ENCODE data around the gene TAAR1. TPM values are rescaled to one million over a fixed set of nuclear protein-coding genes. Genes with fewer than 3 reads are reported as not detected.
"Not testable (repeated sequence)": the region's sequence is repeated elsewhere in the genome, so short reads cannot be mapped to it uniquely, and the experiment has no call there.

The TAAR1 gene
- not detected for total RNA-seq

- no peak for DNase-seq (ENCODE audit: extremely low spot score in 2 of 2)
- intact Hi-C loops (cut with DNase I), result no loop called here
- no peak for TF ChIP-seq POLR2AphosphoS5 (IDR thresholded peaks at IDR 0.05; ENCODE audit: insufficient read depth in 1 of 2, low read depth in 1 of 2)
- TF ChIP-seq, protein P1, sequence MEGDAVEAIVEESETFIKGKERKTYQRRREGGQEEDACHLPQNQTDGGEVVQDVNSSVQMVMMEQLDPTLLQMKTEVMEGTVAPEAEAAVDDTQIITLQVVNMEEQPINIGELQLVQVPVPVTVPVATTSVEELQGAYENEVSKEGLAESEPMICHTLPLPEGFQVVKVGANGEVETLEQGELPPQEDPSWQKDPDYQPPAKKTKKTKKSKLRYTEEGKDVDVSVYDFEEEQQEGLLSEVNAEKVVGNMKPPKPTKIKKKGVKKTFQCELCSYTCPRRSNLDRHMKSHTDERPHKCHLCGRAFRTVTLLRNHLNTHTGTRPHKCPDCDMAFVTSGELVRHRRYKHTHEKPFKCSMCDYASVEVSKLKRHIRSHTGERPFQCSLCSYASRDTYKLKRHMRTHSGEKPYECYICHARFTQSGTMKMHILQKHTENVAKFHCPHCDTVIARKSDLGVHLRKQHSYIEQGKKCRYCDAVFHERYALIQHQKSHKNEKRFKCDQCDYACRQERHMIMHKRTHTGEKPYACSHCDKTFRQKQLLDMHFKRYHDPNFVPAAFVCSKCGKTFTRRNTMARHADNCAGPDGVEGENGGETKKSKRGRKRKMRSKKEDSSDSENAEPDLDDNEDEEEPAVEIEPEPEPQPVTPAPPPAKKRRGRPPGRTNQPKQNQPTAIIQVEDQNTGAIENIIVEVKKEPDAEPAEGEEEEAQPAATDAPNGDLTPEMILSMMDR (IDR thresholded peaks at IDR 0.05), result no peak
- Histone ChIP-seq H3K9me3 (no peaks in the 10 kb centered on the region), H3K36me3 (no peaks in the 10 kb centered on the region), H3K4me1 (no peaks in the 10 kb centered on the region), H3K27ac (no peak within 1 kb of the TSS), H3K27me3 (no peaks in the 10 kb centered on the region), H3K4me3 (no peak within 1 kb of the TSS)
Measured at GRCh38 chr6:132659082-132659481, at the start of gene TAAR1. TSS of gene TAAR1 (minus strand) at chr6:132659182. CDS start at chr6:132646003, 13,179 bp downstream.

DNA sequence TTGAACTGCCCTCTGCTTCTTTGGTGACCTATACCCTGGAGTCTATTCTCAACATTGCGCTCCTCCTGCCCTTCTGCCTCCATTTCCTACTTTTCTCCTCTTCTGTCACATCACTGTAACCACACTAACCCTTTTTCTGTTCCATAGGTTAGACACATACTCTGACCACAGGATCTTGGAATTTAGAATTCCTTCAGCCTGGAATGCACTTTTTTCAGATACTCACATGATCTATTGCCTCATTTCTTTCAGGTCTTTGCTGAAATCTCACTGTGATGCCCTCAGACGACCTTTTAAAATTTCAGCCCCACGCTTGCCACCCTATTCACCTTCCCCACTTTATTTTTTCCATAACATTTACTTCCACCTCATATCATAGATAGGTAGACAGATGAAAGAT lies 49.8 kb upstream of the TAAR1 start:
- no peaks in the 10 kb centered on the region for H3K36me3 ChIP-seq
- H3K4me3 ChIP-seq, result no peak overlapping the region
- H3K27me3 ChIP-seq, result no peaks in the 10 kb centered on the region
- no peaks in the 10 kb centered on the region for H3K4me1 ChIP-seq
- H3K27ac ChIP-seq, result no peak overlapping the region
- DNase-seq (ENCODE audit: extremely low spot score in 2 of 2), result no peak
- TF ChIP-seq POLR2AphosphoS5 (IDR thresholded peaks at IDR 0.05; ENCODE audit: insufficient read depth in 1 of 2, low read depth in 1 of 2) (no peak), POLR2A (IDR thresholded peaks at IDR 0.05) (no peak)
- TF ChIP-seq, protein P1 (IDR thresholded peaks at IDR 0.05), result no peak
- intact Hi-C loops (cut with DNase I), result no loop called here
- H3K9me3 ChIP-seq, result no peaks in the 10 kb centered on the region

DNA sequence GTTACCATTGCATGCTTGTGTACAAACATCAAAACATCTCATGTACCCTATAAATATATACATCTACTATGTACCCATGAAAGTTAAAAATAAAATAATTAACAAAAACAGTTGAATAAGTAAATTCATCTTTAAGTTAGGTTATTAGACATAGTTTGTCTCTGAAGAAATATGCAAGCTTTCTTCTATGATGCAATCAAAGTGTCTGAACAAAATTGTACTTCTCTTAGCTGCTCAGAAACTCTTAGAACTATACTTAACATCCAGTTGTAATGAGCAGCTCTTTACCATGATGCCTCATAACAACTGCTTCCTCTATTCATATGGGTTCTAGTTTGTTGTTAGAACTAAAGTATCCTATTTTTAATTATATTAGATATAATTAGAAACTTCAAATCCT lies 49.0 kb upstream of the TAAR1 start:
- no peaks in the 10 kb centered on the region for H3K4me1 ChIP-seq
- intact Hi-C loops (cut with DNase I), result no loop called here
- no peak overlapping the region for H3K4me3 ChIP-seq
- no peak for DNase-seq (ENCODE audit: extremely low spot score in 2 of 2)
- TF ChIP-seq POLR2AphosphoS5 (IDR thresholded peaks at IDR 0.05; ENCODE audit: insufficient read depth in 1 of 2, low read depth in 1 of 2), result no peak
- no peak for TF ChIP-seq POLR2A (IDR thresholded peaks at IDR 0.05)
- TF ChIP-seq, protein P1 (IDR thresholded peaks at IDR 0.05), result no peak
- H3K9me3 ChIP-seq, result no peaks in the 10 kb centered on the region
- H3K36me3 ChIP-seq, result no peaks in the 10 kb centered on the region
- no peak overlapping the region for H3K27ac ChIP-seq
- no peaks in the 10 kb centered on the region for H3K27me3 ChIP-seq

DNA sequence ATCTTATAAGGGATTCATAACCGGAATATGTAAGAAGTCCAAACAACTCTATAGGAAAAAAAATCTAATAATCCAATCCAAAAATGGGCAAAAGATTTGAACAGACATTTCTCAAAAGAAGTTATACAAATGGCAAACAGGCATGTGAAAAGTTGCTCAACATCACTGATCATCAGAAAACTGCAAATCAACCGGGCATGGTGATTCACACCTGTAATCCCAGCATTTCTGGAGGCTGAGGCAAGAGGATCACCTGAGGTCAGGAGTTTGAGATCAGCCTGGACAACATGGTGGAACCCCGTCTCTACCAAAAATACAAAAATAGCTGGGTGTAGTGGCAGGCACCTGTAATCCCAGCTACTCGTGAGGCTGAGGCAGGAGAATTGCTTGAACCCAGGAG lies 47.8 kb upstream of the TAAR1 start:
- H3K4me1 ChIP-seq; intact Hi-C loops (cut with DNase I): not testable (repeated sequence)

DNA sequence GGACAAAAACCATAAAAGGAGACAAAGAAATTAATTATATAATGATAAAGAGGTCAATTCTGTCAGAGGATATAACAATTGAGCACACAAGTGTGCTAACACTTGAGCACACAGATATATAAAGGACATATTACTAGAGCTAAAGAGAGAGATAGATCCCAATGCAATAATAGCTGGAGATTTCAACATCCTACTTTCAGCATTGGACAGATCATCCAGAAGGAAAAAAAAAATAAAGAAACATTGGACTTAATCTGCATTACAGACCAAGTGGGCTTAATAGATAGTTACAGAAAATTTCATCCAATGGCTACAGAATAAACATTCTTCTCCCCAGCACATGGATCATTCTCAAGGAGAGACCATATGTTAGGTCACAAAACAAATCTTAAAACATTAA lies 45.0 kb upstream of the TAAR1 start:
- DNase-seq (ENCODE audit: extremely low spot score in 2 of 2), result no peak
- no peak for TF ChIP-seq POLR2AphosphoS5 (IDR thresholded peaks at IDR 0.05; ENCODE audit: insufficient read depth in 1 of 2, low read depth in 1 of 2)
- TF ChIP-seq POLR2A (IDR thresholded peaks at IDR 0.05), result no peak
- TF ChIP-seq, protein P1 (IDR thresholded peaks at IDR 0.05), result no peak
- Histone ChIP-seq H3K4me3 (no peak overlapping the region), H3K27me3 (no peaks in the 10 kb centered on the region), H3K27ac (no peak overlapping the region), H3K9me3 (no peaks in the 10 kb centered on the region), H3K4me1 (no peaks in the 10 kb centered on the region), H3K36me3 (no peaks in the 10 kb centered on the region)
- intact Hi-C loops (cut with DNase I), result no loop called here

More for the DNA sequence above, 47.8 kb upstream of the TAAR1 start:
- not testable (repeated sequence) for H3K9me3 ChIP-seq; H3K4me3 ChIP-seq; H3K27ac ChIP-seq; H3K36me3 ChIP-seq; DNase-seq (ENCODE audit: extremely low spot score in 2 of 2); H3K27me3 ChIP-seq

DNA sequence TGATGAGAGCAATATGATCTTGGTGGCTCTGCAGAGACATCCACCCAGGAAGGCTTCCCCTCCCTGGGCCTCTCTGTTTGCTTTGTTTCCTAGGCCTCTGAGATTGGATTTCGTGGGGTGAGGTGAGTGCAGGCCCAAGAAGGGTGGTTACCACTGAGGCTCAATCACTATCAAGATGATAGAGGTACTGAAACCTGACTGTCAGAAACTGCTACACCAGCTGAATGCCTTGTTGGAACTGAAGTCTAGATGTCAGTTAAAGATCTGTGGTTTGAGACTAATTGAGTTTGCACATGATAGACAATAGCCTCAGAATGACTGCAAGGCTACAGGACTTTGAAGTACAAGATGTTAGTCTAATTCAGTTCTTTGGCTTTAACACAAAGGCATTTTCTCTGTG lies 39.6 kb upstream of the TAAR1 start:
- Histone ChIP-seq H3K4me1 (no peaks in the 10 kb centered on the region), H3K27me3 (no peaks in the 10 kb centered on the region), H3K9me3 (no peaks in the 10 kb centered on the region), H3K4me3 (no peak overlapping the region), H3K27ac (no peak overlapping the region), H3K36me3 (no peaks in the 10 kb centered on the region)
- no peak for DNase-seq (ENCODE audit: extremely low spot score in 2 of 2)
- TF ChIP-seq POLR2AphosphoS5 (IDR thresholded peaks at IDR 0.05; ENCODE audit: insufficient read depth in 1 of 2, low read depth in 1 of 2), result no peak
- TF ChIP-seq POLR2A (IDR thresholded peaks at IDR 0.05), result no peak
- TF ChIP-seq, protein P1 (IDR thresholded peaks at IDR 0.05), result no peak
- intact Hi-C loops (cut with DNase I), result no loop called here
